RPMI8226 (cell line): ENCODE data around the gene MYO1B.

Experiments
- DNase-seq: peaks from one replicate; pipeline ENCODE4 v3.0.0-alpha.2; 2015

Gene MYO1B

GRCh38 chr2:191301971-191302370 lies 56.8 kb downstream of the MYO1B start:
- DNase-seq: no peak

DNA sequence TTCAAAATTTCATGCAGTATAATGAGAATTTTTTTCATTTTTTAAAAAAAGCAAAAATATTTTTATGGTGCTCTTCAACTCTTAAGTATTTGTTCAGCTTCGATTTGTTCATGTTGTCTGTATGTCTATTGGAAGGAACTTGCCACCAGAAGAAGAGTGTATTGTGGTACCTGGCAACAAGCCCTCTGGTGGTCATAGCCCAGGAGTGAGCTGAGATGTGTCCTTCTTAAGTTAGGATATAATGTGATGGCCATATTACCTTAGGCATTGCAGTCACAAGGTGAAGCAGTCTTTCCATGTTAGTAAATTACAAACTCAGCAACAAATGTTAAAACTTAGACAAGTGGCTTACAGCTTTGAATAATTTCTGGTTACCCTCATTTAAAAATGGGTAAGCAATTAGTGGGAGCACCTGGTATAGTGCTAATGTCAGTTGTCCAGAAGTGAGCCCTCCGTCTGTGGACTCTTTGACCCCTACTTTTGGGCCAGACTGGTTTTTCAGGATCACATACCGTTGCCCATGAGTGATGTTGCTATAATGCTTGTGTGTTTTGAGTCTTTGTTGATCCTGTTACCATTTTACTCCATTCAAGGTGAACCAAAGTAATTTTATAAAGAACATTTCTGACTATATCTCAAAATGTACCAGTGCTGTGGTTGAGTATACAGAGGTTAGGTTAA lies 57.4 kb downstream of the MYO1B start:
- DNase-seq: peak; percentile 23

GRCh38 chr2:191303140-191304005 lies 58.2 kb downstream of the MYO1B start:
- no peak for DNase-seq

GRCh38 chr2:191304939-191305875 lies 60.0 kb downstream of the MYO1B start:
- DNase-seq: no peak

- DNase-seq: no peak
Observed at GRCh38 chr2:191308026-191308425, 62.8 kb downstream of the MYO1B start.

DNA sequence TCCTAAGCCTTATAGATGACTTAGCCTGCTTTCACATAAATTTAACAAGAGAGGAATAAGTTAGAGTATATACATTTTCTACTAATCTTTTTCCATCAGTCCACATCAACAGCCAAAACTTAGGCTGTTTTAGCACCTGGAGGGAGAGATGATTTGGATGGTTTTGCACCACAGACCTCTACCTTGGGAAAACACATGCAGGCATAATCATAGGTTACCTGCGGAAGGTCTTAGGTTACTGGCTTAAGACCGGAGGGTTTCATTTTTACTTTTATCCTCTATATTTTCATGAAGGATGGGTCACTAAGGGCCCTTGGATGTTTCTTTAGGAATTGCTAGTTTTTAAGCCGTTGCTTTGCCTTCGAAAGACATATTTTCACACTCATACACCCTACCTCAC lies 66.0 kb downstream of the MYO1B start:
- DNase-seq: no peak

- no peak for DNase-seq
Observed at GRCh38 chr2:191311627-191312026, 66.4 kb downstream of the MYO1B start.

DNA sequence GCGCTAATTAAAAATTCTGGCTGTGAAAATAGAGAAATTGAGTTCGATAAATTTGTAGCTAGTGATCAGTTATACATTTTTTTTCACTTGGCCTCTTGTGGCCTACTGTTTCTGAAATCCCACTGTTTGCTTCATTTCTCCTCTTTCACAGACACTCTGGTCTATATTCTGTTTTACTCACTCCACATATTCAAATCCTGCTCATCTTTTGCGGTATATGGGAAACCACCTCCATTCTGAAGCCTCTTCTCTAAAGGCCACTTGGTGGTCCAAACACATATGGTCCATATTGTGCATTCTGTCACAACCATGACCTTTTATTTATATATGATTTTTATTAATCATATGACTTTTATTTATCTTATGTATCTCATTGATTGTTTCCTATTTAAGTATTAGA lies 67.0 kb downstream of the MYO1B start:
- no peak for DNase-seq

GRCh38 chr2:191312662-191313061 lies 67.5 kb downstream of the MYO1B start:
- DNase-seq: no peak

DNA sequence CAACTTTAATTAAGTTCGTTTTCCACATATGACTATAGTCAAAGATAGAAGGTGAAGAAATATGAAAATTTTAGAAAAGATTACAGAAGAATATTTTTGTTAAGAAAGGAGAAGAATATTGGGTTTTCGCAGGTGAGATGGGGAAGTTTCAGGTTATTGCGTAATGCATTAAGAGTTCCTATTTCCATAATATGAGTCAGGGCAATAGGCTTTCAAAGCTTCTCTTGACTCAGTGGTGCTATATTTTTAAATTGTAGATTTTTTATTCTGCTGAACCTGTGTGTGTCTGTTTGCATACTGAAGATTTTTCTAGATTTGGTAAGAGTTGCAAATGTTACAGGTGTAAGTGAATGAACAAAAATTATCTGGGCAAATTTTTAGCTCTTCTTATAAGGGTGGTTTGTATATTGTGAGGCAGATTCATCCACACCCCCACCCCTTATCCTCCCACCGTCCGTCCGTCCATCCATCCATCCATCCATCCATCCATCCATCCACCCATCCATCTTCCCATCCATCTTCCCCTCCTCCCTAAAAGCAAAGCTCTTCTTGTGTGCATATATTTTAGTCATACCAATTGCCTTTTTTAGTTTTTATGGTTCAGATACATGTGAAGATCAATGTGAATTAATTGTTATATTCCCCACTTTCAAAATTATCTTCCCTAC lies 69.6 kb downstream of the MYO1B start:
- no peak for DNase-seq

DNA sequence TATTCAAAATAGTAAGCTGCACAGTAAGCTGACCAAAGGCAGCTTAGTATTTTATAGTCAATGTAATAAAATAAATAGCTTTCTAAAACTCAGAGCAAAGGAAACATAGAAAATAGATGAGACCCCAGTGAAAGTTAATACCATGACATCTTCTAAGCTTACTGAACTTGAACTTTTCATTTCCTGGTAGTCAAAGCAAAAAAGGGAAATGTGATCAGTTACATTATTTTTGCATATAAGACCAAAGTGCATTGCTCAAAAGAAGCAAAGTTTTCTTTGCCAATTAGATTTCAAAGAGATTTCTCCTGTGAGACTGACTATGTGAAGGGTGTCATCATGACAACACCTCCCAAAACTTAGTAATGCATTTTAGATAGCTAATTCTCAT lies 70.2 kb downstream of the MYO1B start:
- no peak for DNase-seq

DNA sequence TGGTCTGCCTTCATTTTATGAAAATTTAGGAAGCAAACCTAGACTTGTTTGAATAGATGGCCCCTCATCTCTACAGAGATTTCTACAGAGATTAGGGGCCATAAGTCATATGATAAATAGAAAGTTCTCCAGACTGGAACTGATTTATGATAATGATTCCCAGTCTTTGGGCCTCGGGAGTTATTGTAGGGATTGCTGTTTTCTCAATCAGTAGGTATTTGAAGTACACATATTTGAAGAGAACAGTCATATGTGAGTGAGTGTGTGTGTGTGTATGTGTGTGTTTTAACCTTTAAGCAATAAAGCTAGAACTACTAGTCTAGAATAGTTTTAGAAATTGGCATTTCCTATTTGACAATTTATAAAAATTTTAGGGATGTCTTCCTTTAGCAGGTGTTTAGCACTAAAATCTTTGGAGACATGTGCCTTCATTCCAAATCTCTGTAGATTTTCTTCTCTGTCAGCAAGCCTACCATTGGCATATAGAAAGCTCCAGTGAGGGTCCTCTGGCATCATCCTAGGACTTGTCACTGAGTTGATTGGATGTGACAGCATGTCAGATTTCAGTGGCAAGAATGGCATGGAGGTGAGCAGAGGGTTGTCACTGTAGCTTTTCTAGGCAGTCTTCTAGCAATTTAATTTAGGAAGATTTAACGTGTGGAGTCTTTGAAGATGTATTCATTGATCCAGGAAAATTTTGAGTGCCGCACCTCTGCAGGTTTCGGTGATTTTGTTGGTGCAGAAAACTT lies 71.2 kb downstream of the MYO1B start:
- DNase-seq: no peak

DNA sequence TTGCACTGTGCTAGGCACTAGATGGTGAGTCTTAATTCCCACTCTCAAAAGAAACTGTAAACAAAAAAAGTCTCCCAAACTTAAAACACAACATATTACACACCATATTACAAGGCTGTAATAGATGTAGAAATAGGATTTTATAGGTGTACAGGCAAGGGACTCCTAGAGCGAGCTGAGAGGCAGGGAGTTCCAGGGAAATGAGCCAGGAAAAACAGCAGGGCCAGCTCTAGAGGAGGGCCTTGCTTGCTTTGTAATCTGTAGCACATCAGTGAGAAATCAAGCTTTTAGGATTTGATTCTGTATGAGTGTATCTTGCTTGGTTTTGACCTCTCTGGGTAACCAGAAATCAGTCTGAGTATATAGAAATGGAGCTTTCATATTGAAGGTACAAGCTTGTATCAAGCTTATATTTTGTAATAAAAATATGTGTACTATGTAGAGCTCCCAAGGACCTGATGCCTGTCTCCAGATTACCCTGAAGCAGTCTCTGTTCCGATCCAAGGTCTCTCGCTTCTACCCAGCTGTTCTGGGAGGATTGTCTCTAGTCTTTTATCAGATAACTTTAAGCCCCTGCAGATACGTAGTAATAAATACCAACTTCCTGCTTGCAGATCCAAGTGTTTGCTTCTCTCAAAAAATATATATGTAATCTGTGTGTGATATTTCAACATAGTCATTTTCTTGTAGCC lies 73.0 kb downstream of the MYO1B start:
- no peak for DNase-seq

- no peak for DNase-seq
Observed at GRCh38 chr2:191318729-191319078, 73.5 kb downstream of the MYO1B start.

DNA sequence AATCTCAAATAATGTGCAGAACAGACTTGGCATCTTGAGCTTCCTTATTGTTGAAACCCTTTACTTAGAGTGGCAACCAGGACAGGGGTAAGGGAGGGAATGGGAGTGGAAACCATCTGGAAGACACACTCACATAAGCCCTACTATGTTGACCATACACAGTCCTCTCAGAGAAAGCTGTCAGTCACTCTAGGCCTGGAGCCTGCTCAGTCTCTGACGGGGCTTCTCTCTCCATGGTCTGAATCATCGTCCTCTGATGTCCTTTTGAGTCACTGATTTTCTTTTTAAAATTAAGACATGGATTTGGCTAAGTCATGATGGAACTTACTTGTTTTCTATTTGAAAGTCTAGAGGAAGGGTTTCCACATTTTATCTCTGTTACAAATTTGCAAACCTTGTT lies 74.0 kb downstream of the MYO1B start:
- no peak for DNase-seq

GRCh38 chr2:191320881-191321280 lies 75.7 kb downstream of the MYO1B start:
- no peak for DNase-seq

DNA sequence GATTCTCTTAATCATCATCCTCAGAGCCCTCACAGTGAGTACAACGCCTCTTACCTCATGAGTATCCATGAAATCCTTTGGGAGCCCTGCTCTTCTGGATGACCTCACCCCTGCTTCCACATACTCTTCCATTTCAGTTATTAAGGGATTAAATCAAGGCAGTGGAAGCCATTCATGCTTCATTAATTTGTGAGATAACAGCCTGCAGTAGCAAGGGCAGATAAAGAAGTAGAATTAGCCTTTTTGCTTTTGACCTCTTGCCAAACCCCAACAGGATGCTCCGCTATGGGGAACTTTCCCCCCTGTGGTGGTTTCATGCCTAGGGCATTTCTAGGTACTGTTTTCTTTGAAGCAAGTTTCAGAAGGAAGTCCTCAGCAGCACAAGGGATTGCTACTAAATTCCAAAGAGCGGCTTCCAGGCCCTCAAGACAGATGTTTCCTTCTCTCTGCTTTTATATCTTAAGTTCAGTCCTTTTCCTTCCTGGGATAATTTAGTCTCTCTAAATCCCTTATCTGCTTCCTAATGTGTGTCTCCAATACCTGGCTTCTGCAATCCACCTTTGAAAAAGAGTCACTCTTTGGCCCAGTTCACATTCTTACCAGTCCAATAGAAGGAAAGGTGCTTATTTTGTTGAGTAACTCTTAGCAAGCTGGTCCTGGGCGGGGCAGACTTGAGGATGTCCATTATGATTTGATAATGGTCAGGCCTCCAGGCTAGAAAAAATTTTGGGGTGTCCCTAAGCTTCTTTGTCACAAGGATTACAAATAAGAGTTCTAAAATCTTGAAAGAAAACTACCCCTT lies 76.9 kb downstream of the MYO1B start:
- peak; percentile 67 for DNase-seq

DNA sequence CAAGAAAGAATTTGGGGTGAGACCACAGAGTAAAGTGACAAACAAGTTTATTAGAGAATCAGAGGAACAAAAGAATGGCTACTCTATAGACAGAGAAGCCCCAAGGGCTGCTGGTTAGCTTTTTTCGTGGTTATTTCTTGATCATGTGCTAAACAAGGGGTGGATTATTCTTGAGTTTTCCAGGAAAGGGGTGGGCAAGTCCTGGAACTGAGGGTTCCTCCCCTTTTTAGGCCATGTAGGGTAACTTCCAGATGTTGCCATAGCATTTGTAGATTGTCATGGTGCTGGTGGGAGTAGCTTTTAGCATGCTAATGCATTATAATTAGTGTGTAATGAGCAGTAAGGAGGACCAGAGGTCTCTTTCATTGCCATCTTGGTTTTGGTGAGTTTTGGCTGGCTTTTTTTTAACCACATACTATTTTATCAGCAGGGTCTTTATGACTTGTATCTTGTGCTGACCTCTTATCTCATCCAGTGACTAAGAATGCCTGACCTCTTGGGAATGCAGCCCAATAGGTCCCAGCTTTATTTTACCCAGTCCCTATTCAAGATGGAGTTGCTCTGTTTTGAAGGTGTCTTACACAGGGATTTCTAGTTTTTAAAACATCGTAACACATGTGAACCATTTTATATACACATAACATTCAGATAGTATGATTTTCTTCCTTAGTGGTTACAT lies 77.8 kb downstream of the MYO1B start:
- DNase-seq: no peak

- no peak for DNase-seq
Observed at GRCh38 chr2:191325651-191326365, 80.6 kb downstream of the MYO1B start.
